HG02970 (cell line): Measurements from ENCODE around the gene TTC39C.

ENCODE experiments used
- ATAC-seq: cut with Tn5 transposase; IDR thresholded peaks from one replicate; pipeline ENCODE4 v1.9.1; 2021; ENCODE audit warnings: mild to moderate bottlenecking, moderate library complexity, moderate number of reproducible peaks; ENCODE audit not compliant: unreplicated experiment, low FRiP score

The TTC39C gene

GRCh38 chr18:24014062-24014985, at the start of gene TTC39C:
Gene TTC39C, plus strand, starts transcription at chr18:24014754. Its CDS starts 118 bp downstream, at chr18:24014872.
- ATAC-seq, result peak; percentile 40

- no peak for ATAC-seq
These were observed 47.6 kb upstream of the TTC39C start for GRCh38 chr18:23966909-23967308.

- ATAC-seq, result no peak
These were observed 47.0 kb upstream of the TTC39C start for GRCh38 chr18:23967321-23968089.

GRCh38 chr18:23968638-23969604, 45.6 kb upstream of the TTC39C start:
- ATAC-seq, result no peak

GRCh38 chr18:23969664-23970063, 44.9 kb upstream of the TTC39C start:
- no peak for ATAC-seq

GRCh38 chr18:23970161-23971096, 44.1 kb upstream of the TTC39C start:
- ATAC-seq, result no peak

- no peak for ATAC-seq
These were observed 43.5 kb upstream of the TTC39C start for GRCh38 chr18:23971097-23971440.

GRCh38 chr18:23971666-23972230, 42.8 kb upstream of the TTC39C start:
- ATAC-seq, result no peak

GRCh38 chr18:23972453-23972852, 42.1 kb upstream of the TTC39C start:
- no peak for ATAC-seq

GRCh38 chr18:23977103-23977502, 37.5 kb upstream of the TTC39C start:
- ATAC-seq, result no peak

- ATAC-seq, result no peak
These were observed 36.7 kb upstream of the TTC39C start for GRCh38 chr18:23977719-23978483.

GRCh38 chr18:23981369-23981980, 33.1 kb upstream of the TTC39C start:
- no peak for ATAC-seq

- ATAC-seq, result no peak
These were observed 32.1 kb upstream of the TTC39C start for GRCh38 chr18:23982155-23983079.

- ATAC-seq, result no peak
These were observed 31.4 kb upstream of the TTC39C start for GRCh38 chr18:23983112-23983511.

GRCh38 chr18:23986600-23987359, 27.8 kb upstream of the TTC39C start:
- ATAC-seq, result no peak
